ENCODE data around the gene SHISAL2A. TPM values are rescaled to one million over a fixed set of nuclear protein-coding genes. Genes with fewer than 3 reads are reported as not detected.
A peak's percentile ranks its signal among the peaks of the same experiment; 100 is the strongest.

Gene SHISAL2A
- total and polyA plus RNA-seq, 2 of the 13 experiments (the other 11 are each of a cell fraction or from before 2014, with no cell fraction given), result not detected

GRCh38 chr1:52651904-52652303 is 18.9 kb downstream of the SHISAL2A start (continued):
- TF ChIP-seq PAXIP1 (CRISPR knock-in tag; conservative IDR thresholded peaks at IDR 0.05) (peak; percentile 72), ZBTB39 (CRISPR knock-in tag; IDR thresholded peaks at IDR 0.05) (no peak), ZNF775 (CRISPR knock-in tag; IDR thresholded peaks at IDR 0.05; ENCODE audit: borderline replicate concordance) (no peak), GMEB2 (CRISPR knock-in tag; IDR thresholded peaks at IDR 0.05; ENCODE audit: low read depth) (no peak), TEAD2 (CRISPR knock-in tag; IDR thresholded peaks at IDR 0.05) (no peak), GMEB1 (CRISPR knock-in tag; IDR thresholded peaks at IDR 0.05; ENCODE audit: borderline replicate concordance) (no peak), MXD3 (CRISPR knock-in tag; IDR thresholded peaks at IDR 0.05) (no peak), WIZ (CRISPR knock-in tag; IDR thresholded peaks at IDR 0.05) (no peak), ZNF460 (CRISPR knock-in tag; IDR thresholded peaks at IDR 0.05; ENCODE audit: borderline replicate concordance) (no peak), SRF (IDR thresholded peaks at IDR 0.05; ENCODE audit: low read depth, low read length) (no peak), DMAP1 (CRISPR knock-in tag; IDR thresholded peaks at IDR 0.05) (0 out of 2 replicates have a peak, but pooled peaks have one; percentile 31), ZNF839 (CRISPR knock-in tag; IDR thresholded peaks at IDR 0.05; ENCODE audit: borderline replicate concordance) (no peak), ZNF331 (CRISPR knock-in tag; IDR thresholded peaks at IDR 0.05) (0 out of 2 replicates have a peak, but pooled peaks have one; percentile 30), NFATC3 (CRISPR knock-in tag; IDR thresholded peaks at IDR 0.05) (no peak), DRAP1 (CRISPR knock-in tag; IDR thresholded peaks at IDR 0.05) (no peak), REPIN1 (CRISPR knock-in tag; IDR thresholded peaks at IDR 0.05; ENCODE audit: borderline replicate concordance, low read depth) (no peak), EP300 (IDR thresholded peaks at IDR 0.05; ENCODE audit: low read depth in 2 of 2, low read length in 2 of 2) (peak; percentile 56 to 78; a peak in 3 of 4 replicates), EP300 (CRISPR knock-in tag; IDR thresholded peaks at IDR 0.05; ENCODE audit: borderline replicate concordance) (peak; percentile 20; the same call in 1 of the 2 replicates), NCOA5 (CRISPR knock-in tag; IDR thresholded peaks at IDR 0.05) (no peak), RFX1 (IDR thresholded peaks at IDR 0.05) (no peak), ZNF841 (CRISPR knock-in tag; IDR thresholded peaks at IDR 0.05; ENCODE audit: borderline replicate concordance) (no peak), NCOR1 (IDR thresholded peaks at IDR 0.05; ENCODE audit: borderline replicate concordance, low read length) (peak; percentile 79; the same call in 1 of the 2 replicates)

Data from HepG2 (cell line).